Left renal pelvis (tissue), 4 donors: ENCODE results near the gene CXCL6. TPM values are rescaled to one million over a fixed set of nuclear protein-coding genes. Genes with fewer than 3 reads are reported as not detected.

Source experiments
- DNase-seq, 4 donors: peaks; one replicate each; pipeline ENCODE4 v3.0.0-alpha.2; 2013; ENCODE audit warnings: low read depth in 4 of 4, low spot score in 3 of 4
- polyA plus RNA-seq, 4 donors: library from polyadenylated mRNA; unstranded; fragments of 120-200 nt; gene quantifications; one replicate each; pipeline ENCODE4 v1.2.1, GENCODE V29; 2013; ENCODE audit not compliant: insufficient read length in 4 of 4

The CXCL6 gene
- polyA plus RNA-seq, 4 donors = 0.10 TPM; not detected in 3

GRCh38 chr4:73865431-73866096 lies 29.1 kb downstream of the CXCL6 start:
- DNase-seq = no peak

- no peak for DNase-seq
These were observed 29.8 kb downstream of the CXCL6 start for GRCh38 chr4:73866246-73866645.

GRCh38 chr4:73867783-73868182 lies 31.3 kb downstream of the CXCL6 start:
- no peak for DNase-seq

GRCh38 chr4:73868206-73869129 lies 32.0 kb downstream of the CXCL6 start:
- no peak for DNase-seq

GRCh38 chr4:73869130-73870055 lies 32.9 kb downstream of the CXCL6 start, which contains the start of gene CXCL1:
Gene CXCL1 (plus strand): TSS chr4:73869393. CDS start chr4:73869471, 78 bp downstream.
- DNase-seq = no peak

GRCh38 chr4:73870260-73870659 lies 33.8 kb downstream of the CXCL6 start:
- DNase-seq = no peak

GRCh38 chr4:73870768-73871167 lies 34.3 kb downstream of the CXCL6 start:
- DNase-seq = no peak

- DNase-seq = no peak
These were observed 35.2 kb downstream of the CXCL6 start for GRCh38 chr4:73871511-73872310.

- no peak for DNase-seq
These were observed 36.0 kb downstream of the CXCL6 start for GRCh38 chr4:73872316-73873108.

GRCh38 chr4:73874386-73874785 lies 37.9 kb downstream of the CXCL6 start:
- no peak for DNase-seq

GRCh38 chr4:73875401-73875800 lies 38.9 kb downstream of the CXCL6 start:
- DNase-seq = no peak

GRCh38 chr4:73883306-73883705 lies 46.8 kb downstream of the CXCL6 start:
- no peak for DNase-seq

GRCh38 chr4:73885574-73886267 lies 49.2 kb downstream of the CXCL6 start:
- DNase-seq = no peak

Other genes starting within 250 kb of the CXCL6 start
- 1 to 10 TPM in 3 of 4 donors, under 1 TPM in 1; 0.25 to 7.6 (median 6.8) TPM for gene RASSF6, start 216.2 kb upstream of the CXCL6 start, polyA plus RNA-seq
- 10 to 100 TPM in 1 of 4 donors, under 1 TPM in 3; 0.34 to 25.4 (median 0.49) TPM for gene CXCL8, start 96.1 kb upstream of the CXCL6 start, polyA plus RNA-seq
- gene PF4V1, start 16.6 kb downstream of the CXCL6 start, polyA plus RNA-seq = 1 to 10 TPM in 2 of 4 donors, not detected in 2; 1.2 to 1.4 TPM
- 1 to 10 TPM in 1 of 4 donors, under 1 TPM in 2, not detected in 1; 0.50 to 1.7 (median 0.53) TPM for gene CXCL1, start 32.7 kb downstream of the CXCL6 start, polyA plus RNA-seq
- gene PF4, start 145.3 kb downstream of the CXCL6 start, polyA plus RNA-seq = 10 to 100 TPM in 1 of 4 donors, 1 to 10 TPM in 3; 2.6 to 11.4 (median 4.9) TPM
- 10 to 100 TPM in 3 of 4 donors, 1 to 10 TPM in 1; 5.3 to 40.9 (median 14.6) TPM for gene PPBP, start 151.5 kb downstream of the CXCL6 start, polyA plus RNA-seq
- gene CXCL5, start 162.0 kb downstream of the CXCL6 start, polyA plus RNA-seq = under 1 TPM; 0.10 to 0.81 (median 0.14) TPM
- 1 to 10 TPM in 1 of 4 donors, under 1 TPM in 3; 0.12 to 1.8 (median 0.17) TPM for gene CXCL3, start 202.0 kb downstream of the CXCL6 start, polyA plus RNA-seq